ENCODE results near the gene EYA2.

GRCh38 chr20:47020231-47020630 is 125.6 kb downstream of the EYA2 start:
- TF ChIP-seq CTCF (IDR thresholded peaks at IDR 0.05) (no peak), POLR2A (IDR thresholded peaks at IDR 0.05) (no peak), POLR2AphosphoS5 (IDR thresholded peaks at IDR 0.05) (no peak)

Data from prostate gland (tissue), 2 donors.